Measurements from ENCODE around the gene ITPR3.

The ITPR3 gene

DNA sequence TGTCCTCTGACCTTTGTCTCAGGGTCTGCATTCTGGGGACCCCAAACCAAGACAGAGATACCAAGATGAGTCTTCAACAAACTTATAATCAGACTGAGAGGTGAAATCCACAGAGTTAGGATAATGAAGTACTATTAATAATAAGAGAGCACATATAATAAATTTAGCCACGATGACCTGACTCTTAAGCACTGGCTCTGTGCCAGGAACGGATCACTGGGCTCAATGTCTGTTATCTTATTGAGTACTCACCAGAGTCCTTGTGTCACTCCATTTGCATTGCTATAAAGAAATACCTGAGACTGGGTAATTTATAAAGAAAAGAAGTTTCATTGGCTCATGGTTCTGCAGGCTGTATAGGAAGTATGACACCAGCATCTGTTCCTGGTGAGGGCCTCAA lies 18.9 kb upstream of the ITPR3 start:
- Histone ChIP-seq H3K27ac (ENCODE audit: low read depth, low read length, poor library complexity, severe bottlenecking) (no peak overlapping the region), H3F3A (ENCODE audit: insufficient read depth, low read length) (no peaks in the 10 kb centered on the region), H3K9me3 (ENCODE audit: low read length) (no peaks in the 10 kb centered on the region), H3K4me3 (ENCODE audit: low read depth, low read length, poor library complexity, severe bottlenecking) (no peak overlapping the region), H4K20me1 (ENCODE audit: insufficient read depth, low read length) (no peaks in the 10 kb centered on the region), H3K27me3 (ENCODE audit: insufficient read depth, low read length) (peaks cover 4% of the 10 kb centered on the region; the same call in 1 of the 2 replicates), H3K9ac (ENCODE audit: low read length) (no peak overlapping the region), H3K4me1 (ENCODE audit: insufficient read depth, low read length, severe bottlenecking) (no peaks in the 10 kb centered on the region), H2AFZ (ENCODE audit: low read length) (no peak overlapping the region), H3K36me3 (ENCODE audit: insufficient read depth, low read length) (no peaks in the 10 kb centered on the region), H3K79me2 (ENCODE audit: insufficient read depth, low read length) (no peaks in the 10 kb centered on the region), H3K9me2 (ENCODE audit: low read depth, low read length) (no peaks in the 10 kb centered on the region), H3K4me2 (ENCODE audit: low read length) (no peak overlapping the region)
- TF ChIP-seq EZH2 (IDR thresholded peaks at IDR 0.05; ENCODE audit: borderline replicate concordance, low read length), result no peak
- TF ChIP-seq, protein P1, sequence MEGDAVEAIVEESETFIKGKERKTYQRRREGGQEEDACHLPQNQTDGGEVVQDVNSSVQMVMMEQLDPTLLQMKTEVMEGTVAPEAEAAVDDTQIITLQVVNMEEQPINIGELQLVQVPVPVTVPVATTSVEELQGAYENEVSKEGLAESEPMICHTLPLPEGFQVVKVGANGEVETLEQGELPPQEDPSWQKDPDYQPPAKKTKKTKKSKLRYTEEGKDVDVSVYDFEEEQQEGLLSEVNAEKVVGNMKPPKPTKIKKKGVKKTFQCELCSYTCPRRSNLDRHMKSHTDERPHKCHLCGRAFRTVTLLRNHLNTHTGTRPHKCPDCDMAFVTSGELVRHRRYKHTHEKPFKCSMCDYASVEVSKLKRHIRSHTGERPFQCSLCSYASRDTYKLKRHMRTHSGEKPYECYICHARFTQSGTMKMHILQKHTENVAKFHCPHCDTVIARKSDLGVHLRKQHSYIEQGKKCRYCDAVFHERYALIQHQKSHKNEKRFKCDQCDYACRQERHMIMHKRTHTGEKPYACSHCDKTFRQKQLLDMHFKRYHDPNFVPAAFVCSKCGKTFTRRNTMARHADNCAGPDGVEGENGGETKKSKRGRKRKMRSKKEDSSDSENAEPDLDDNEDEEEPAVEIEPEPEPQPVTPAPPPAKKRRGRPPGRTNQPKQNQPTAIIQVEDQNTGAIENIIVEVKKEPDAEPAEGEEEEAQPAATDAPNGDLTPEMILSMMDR (IDR thresholded peaks at IDR 0.05; ENCODE audit: low read length), result no peak

DNA sequence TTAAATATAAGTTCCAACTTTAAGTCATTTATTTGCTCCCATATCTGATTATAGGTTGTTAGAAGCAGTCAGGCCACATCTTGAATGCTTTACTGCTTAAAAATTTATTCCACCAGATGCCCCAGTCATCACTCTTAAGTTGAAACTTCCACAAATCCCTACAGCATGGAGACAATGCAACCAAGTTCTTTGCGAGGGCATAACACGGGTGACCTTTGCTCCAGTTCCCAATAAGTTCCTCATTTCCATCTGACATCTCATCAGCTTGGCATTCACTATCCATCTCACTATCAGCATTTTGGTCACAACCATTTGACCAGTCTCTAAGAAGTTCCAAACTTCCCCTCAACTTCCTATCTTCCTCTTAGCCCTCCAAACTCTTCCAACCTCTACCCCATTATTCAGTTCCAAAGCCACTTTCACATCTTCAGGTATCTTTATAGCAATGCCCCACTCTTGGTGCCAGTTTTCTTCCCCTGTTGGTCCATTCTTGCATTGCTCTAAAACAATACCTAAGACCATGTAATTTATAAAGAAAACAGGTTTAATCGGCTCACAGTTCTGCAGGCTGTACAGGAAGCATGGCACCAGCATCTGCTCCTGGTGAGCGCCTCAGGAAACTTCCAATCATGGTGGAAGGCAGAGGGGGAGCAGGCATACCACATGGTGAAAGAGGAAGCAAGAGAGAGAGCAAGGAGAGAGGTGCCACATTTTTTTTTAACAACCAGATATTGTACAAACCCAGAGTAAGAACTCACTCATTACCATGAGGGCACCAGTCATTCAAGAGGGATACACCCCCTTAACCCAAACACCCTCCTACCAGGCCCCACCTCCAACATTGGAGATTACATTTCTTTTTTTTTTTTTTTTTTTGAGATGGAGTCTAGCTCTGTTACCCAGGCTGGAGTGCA lies 15.9 kb upstream of the ITPR3 start:
- Histone ChIP-seq H3K4me2 (ENCODE audit: low read length) (no peak overlapping the region), H3K27ac (ENCODE audit: low read depth, low read length, poor library complexity, severe bottlenecking) (no peak overlapping the region), H3K27me3 (ENCODE audit: insufficient read depth, low read length) (peaks cover 4% of the 10 kb centered on the region; the same call in 1 of the 2 replicates), H4K20me1 (ENCODE audit: insufficient read depth, low read length) (no peaks in the 10 kb centered on the region), H3K79me2 (ENCODE audit: insufficient read depth, low read length) (no peaks in the 10 kb centered on the region), H3F3A (ENCODE audit: insufficient read depth, low read length) (no peaks in the 10 kb centered on the region), H2AFZ (ENCODE audit: low read length) (no peak overlapping the region), H3K4me1 (ENCODE audit: insufficient read depth, low read length, severe bottlenecking) (peaks cover 6% of the 10 kb centered on the region), H3K9me3 (ENCODE audit: low read length) (no peaks in the 10 kb centered on the region), H3K4me3 (ENCODE audit: low read depth, low read length, poor library complexity, severe bottlenecking) (no peak overlapping the region), H3K9ac (ENCODE audit: low read length) (no peak overlapping the region), H3K9me2 (ENCODE audit: low read depth, low read length) (no peaks in the 10 kb centered on the region), H3K36me3 (ENCODE audit: insufficient read depth, low read length) (no peaks in the 10 kb centered on the region)
- TF ChIP-seq EZH2 (IDR thresholded peaks at IDR 0.05; ENCODE audit: borderline replicate concordance, low read length), result no peak
- TF ChIP-seq, protein P1 (IDR thresholded peaks at IDR 0.05; ENCODE audit: low read length), result no peak

DNA sequence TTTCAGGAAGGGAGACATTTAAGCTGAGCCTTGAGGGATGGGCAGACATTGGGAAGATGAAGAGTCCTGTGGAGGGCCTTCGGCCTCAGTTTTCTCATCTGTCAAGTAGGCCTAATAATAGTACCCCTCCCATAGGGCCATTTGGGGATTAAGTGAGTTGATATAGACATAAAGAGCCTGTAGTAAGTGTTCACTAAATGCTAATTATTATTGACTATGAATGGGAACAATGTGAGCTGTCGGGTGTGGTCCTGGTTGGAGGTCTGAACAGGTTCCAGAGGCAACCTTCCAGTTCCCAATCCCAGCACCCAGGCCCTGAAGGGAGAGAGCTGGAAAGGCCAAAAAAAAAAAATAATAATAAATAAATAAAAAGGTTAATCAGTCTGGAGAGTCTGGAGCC lies 14.5 kb upstream of the ITPR3 start:
- TF ChIP-seq EZH2 (IDR thresholded peaks at IDR 0.05; ENCODE audit: borderline replicate concordance, low read length), result no peak
- TF ChIP-seq, protein P1 (IDR thresholded peaks at IDR 0.05; ENCODE audit: low read length), result no peak
- Histone ChIP-seq H3K9me3 (ENCODE audit: low read length) (no peaks in the 10 kb centered on the region), H3K27me3 (ENCODE audit: insufficient read depth, low read length) (no peaks in the 10 kb centered on the region; the same call in 1 of the 2 replicates), H3K79me2 (ENCODE audit: insufficient read depth, low read length) (no peaks in the 10 kb centered on the region), H2AFZ (ENCODE audit: low read length) (no peak overlapping the region), H3K36me3 (ENCODE audit: insufficient read depth, low read length) (no peaks in the 10 kb centered on the region; the same call in 1 of the 2 replicates), H3F3A (ENCODE audit: insufficient read depth, low read length) (no peaks in the 10 kb centered on the region), H3K4me2 (ENCODE audit: low read length) (no peak overlapping the region), H3K27ac (ENCODE audit: low read depth, low read length, poor library complexity, severe bottlenecking) (no peak overlapping the region), H3K4me1 (ENCODE audit: insufficient read depth, low read length, severe bottlenecking) (peaks cover 6% of the 10 kb centered on the region), H3K9me2 (ENCODE audit: low read depth, low read length) (no peaks in the 10 kb centered on the region), H3K4me3 (ENCODE audit: low read depth, low read length, poor library complexity, severe bottlenecking) (no peak overlapping the region), H3K9ac (ENCODE audit: low read length) (no peak overlapping the region), H4K20me1 (ENCODE audit: insufficient read depth, low read length) (no peaks in the 10 kb centered on the region)
